Peyer's patch (tissue), 4 donors: Measurements from ENCODE around the gene TBC1D2B.

Experiments used
- POLR2A ChIP-seq, 2 donors: fragments of 450-650 bp; IDR thresholded peaks; one replicate each; pipeline ENCODE4 v1.5.1; 2017; ENCODE audit warnings: antibody characterized with exemption in 2 of 2, mild to moderate bottlenecking in 2 of 2, moderate library complexity in 2 of 2
- TF ChIP-seq, protein P1 (sequence below), 6 experiments: fragments of 450-650 bp in 4 of 6; fragments of 200-600 bp in 2 of 6; sonication (generic) in 1 of 6; IDR thresholded peaks; one replicate each; pipeline ENCODE4 v1.5.1; 2017 to 2019; ENCODE audit warnings: antibody characterized with exemption in 6 of 6, mild to moderate bottlenecking in 3 of 6, moderate library complexity in 1 of 6

DNA sequence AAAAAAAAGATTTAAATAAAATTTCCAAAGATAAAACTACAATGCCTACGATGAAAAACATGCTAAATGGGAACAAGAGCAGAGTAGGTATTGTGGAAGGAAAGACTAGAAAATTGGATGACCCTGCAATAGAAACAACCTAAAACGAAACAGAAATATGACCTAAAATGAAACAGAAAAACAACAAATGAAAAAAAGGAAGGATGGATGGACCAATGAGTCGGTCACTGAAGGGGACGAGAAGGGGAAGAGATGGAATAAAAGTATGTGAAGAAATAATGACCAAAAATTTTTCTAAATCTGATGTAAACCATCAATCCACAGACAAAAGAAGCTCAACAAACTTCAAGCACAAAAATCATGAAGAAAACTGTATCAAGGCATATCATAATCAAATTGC, 44.8 kb downstream of the TBC1D2B start:
- TF ChIP-seq, protein P1, sequence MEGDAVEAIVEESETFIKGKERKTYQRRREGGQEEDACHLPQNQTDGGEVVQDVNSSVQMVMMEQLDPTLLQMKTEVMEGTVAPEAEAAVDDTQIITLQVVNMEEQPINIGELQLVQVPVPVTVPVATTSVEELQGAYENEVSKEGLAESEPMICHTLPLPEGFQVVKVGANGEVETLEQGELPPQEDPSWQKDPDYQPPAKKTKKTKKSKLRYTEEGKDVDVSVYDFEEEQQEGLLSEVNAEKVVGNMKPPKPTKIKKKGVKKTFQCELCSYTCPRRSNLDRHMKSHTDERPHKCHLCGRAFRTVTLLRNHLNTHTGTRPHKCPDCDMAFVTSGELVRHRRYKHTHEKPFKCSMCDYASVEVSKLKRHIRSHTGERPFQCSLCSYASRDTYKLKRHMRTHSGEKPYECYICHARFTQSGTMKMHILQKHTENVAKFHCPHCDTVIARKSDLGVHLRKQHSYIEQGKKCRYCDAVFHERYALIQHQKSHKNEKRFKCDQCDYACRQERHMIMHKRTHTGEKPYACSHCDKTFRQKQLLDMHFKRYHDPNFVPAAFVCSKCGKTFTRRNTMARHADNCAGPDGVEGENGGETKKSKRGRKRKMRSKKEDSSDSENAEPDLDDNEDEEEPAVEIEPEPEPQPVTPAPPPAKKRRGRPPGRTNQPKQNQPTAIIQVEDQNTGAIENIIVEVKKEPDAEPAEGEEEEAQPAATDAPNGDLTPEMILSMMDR (IDR thresholded peaks at IDR 0.05), result no peak
- TF ChIP-seq POLR2A (IDR thresholded peaks at IDR 0.05), result no peak
